Right ventricle myocardium superior (tissue), 1 donor: ENCODE results near the gene PCNT. TPM values are rescaled to one million over a fixed set of nuclear protein-coding genes. Genes with fewer than 3 reads are reported as not detected.
A peak's percentile ranks its signal among the peaks of the same experiment; 100 is the strongest.

Source experiments
- ATAC-seq: fragments of 200-7000 bp; cut with Tn5 transposase; one replicate; pipeline ENCODE4 v1.9.1; 2020; ENCODE audit warnings: mild to moderate bottlenecking; ENCODE audit not compliant: poor library complexity
- DNase-seq: peaks from one replicate; pipeline ENCODE4 v3.0.0-alpha.2; 2020
- intact Hi-C: fragments of 100-400 bp; cut with DNase I; formaldehyde crosslinking; loops from one replicate; pipeline ENCODE4 v1.11.2; 2022
- total RNA-seq: library from RNA; stranded (reverse); fragmentation: NEBNext Ultra II Directional; extraction: Animal tissue kit (Norgen Biotek cat#: 25700); gene quantifications from one replicate; pipeline ENCODE4 v1.2.1, GENCODE V29; 2021
- donor health status: DM: no; HTN: yes; CAD: no; lungs with severe emphysema.

PCNT gene
- total RNA-seq, 1 donor from 2014 or later = 28.9 TPM

DNA sequence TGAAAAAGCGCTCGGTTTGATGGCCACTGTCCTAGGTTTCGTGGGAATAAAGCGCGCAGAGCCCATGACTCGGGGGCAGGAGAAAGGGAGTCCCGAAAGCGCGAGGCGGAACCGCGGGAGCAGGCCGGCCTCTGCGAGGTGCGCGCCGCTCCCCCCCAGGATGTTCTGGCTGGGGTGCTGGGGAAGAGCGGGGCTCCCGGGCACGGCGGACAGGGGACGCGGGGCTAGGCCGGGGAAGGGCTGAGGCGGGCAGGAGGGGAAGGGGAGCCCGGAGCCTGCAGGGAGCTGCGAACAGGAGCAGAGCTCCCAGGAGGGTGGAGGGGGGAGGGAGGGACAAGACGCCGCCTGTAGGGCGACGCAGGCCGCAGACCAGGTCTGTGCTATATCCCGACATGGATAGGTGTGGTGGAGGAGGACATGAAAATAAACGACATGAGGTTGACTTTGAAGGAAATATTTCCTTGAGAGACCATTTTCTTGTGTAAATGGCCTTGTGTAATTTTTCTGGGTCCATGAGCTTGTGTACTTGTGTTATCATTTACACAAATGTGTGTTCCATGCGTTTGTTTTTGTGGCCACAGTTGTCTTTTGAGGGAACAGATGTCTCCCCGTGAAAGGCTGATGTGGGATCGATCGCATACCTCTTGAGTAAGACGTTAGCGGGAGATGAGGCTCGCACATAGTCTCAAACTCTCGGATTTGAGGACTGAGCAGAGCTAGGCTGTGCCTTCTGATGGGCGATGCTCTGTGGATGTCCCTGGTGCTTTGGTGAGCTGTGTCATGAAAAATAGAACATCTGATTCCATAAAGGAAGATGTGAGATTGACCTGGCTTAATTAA lies 1.3 kb downstream of the PCNT start:
- intact Hi-C loops = loop anchor here (2.0 kb wide), 1 partner anchor 40 kb away; the partner anchor contains the start of gene MCM3AP
- DNase-seq (peak; percentile 60), ATAC-seq (peak; percentile 45)

GRCh38 chr21:46326110-46326703 lies 2.3 kb downstream of the PCNT start:
- intact Hi-C loops = no loop called here
- DNase-seq (no peak), ATAC-seq (no peak)

DNA sequence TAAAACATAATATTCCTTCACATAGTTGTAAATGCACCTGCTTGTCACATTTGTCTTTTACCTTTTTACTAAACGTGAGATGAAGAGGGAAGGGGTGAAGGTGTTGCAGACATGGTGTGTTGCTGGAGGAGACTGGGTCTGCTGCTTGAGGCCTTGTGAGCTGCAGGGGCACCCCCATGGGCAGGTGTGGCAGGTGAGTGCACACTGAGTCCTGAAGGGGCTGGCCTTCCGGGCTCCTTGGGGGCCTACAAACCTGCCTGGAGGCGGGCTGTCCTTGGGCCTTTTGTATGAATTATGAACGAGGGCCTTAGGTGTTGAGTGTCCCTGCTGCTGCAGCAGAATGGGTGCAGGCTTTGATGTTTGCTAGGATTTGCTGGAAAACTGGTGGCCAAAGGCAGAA lies 3.8 kb downstream of the PCNT start:
- intact Hi-C loops = no loop called here
- ATAC-seq (no peak), DNase-seq (no peak)

DNA sequence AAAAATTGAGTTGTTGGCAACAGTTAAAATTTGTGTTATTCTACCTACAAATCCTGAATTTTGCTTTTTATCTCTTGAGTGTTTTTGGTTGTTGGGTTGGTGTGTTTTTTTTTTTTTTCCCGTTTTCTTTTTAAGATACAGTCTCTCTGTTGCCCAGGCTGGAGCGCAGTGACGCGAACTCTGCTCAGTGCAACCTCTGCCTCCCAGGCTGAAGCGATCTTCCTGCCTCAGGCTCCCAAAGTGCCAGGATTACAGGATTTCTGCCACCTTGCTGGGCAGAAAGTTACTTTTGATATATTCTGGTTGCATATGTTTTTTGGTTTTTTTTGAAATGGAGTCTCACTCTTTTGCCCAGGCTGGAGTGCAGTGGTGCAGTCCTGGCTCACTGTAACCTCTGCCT lies 4.2 kb downstream of the PCNT start:
- intact Hi-C loops = no loop called here
- no peak for DNase-seq

DNA sequence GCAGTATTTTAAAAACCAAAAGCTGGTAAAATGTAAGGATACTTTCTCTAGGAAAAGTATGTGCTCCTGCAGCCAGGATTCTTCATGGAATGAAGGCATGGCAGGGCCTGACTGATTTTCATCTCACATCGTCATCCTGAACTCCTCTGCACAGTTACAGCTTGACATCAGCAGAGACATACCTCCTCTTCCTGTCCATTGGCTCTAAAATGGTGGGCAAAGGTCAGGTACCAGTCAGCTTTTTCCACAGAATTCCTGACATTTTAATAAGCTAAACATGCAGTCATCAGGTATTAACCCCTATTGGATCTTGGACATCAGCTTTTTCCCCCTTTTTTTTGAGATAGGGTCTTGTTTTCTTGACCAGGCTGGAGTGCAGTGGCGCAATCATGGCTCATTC lies 5.8 kb downstream of the PCNT start:
- no peak for ATAC-seq
- intact Hi-C loops = no loop called here
- DNase-seq = no peak

More for the DNA sequence above, 4.2 kb downstream of the PCNT start:
- no peak for ATAC-seq

DNA sequence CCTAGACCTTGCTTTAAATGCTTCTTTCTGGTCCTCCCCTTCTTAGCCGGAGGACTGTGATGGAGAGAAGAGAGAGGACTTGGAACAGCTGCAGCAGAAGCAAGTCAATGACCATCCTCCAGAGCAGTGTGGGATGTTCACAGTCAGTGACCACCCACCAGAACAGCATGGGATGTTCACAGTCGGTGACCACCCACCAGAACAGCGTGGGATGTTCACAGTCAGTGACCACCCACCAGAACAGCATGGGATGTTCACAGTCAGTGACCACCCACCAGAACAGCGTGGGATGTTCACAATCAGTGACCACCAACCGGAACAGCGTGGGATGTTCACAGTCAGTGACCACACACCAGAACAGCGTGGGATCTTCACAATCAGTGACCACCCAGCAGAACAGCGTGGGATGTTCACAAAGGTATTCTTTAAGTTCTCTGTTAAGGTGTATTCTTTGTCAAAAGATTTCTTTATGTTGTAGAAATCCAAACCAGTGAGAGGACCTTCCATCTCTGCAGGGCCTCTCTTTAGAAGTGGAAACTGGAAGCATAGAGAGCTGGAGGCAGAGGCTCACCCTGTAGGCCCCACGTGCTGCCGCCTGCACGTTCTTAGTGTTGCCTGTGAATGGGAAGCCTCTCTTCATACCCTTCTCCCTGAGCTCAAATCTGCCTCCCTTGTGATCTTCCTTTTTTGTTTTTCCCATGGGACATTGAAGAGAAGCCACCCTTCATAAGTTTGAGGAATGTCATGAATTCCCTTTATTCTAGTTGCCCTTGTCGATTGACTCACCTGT lies 10.6 kb downstream of the PCNT start:
- DNase-seq (no peak), ATAC-seq (no peak)
- intact Hi-C loops = no loop called here

DNA sequence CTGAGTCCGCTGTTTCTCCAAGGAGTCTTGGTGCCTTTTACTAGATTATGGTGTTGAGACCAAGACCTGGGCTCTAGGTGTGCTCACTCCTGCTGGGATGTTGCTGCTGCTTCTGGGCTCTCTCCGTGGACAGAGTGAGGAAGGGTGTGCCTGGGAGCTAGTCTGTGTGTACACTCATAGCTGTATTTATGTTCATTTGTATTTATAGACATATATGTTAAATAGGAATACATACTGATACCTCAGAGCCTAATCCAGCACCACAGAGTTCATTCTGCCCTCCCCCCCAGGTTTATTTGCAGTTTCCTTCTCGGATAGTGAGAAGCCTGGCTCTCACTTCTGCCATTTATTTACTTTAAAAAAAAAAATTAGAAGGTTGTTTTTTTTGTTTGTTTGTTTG lies 12.6 kb downstream of the PCNT start:
- DNase-seq (no peak), ATAC-seq (no peak)
- intact Hi-C loops = no loop called here

GRCh38 chr21:46340998-46341397 lies 17.0 kb downstream of the PCNT start:
- intact Hi-C loops = no loop called here
- ATAC-seq (no peak), DNase-seq (no peak)

- no peak for DNase-seq
- intact Hi-C loops = no loop called here
- ATAC-seq = no peak
Observed at GRCh38 chr21:46344219-46344915, 20.4 kb downstream of the PCNT start.

DNA sequence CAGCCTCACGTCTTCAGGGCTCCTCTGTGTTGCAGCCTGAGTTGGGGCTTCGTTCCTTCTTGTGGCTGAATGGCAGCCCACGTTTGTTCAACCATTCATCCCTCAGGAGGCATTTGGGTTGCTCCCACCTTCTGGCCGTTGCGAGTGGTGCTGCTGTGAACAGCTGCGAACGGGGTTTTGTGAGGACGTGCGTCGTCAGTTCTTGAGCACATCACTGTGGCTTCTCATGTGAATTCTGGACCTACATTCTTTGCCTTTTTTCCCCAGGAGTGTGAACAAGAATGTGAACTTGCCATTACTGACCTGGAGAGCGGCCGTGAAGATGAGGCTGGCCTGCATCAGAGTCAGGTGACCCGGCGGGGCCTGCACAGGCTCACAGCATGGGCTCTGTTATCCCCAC lies 21.9 kb downstream of the PCNT start:
- intact Hi-C loops = no loop called here
- no peak for ATAC-seq
- no peak for DNase-seq

DNA sequence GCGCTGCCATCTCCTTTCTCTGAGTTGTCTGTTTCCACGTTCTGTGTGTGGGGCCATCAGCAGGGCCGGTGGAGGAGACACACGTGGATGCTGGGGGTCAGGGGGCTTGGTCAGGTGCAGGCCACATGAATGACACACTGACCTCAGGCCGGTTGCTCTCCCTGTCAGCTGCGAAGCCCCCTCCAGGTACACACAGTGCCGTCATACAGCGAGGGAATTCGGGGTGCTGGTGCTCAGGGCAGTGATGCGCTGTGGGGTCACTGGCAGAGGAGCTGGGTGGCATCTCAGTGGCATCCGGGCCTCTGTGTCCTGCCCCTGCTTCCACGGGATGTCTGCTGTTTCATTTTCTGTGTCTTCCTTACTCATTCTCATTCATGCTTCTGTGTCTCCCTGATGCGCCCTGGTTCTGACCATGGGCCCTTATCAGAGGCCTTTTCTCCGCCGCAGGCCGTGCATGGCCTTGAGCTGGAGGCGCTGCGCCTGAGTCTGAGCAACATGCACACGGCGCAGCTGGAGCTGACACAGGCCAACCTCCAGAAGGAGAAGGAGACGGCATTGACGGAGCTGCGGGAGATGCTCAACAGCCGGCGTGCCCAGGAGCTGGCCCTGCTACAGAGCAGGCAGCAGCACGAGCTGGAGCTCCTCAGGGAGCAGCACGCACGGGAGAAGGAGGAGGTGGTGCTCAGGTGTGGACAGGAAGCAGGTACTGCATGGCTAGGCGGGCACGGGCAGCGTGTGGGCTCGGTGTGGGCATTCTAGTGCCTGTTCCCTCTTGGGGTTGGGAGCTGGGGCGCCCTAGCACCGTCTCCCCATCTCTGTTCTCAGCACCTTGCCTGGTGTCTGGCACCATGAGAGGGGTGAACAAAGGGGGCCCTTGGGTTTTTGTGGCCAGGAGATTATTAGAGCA lies 22.6 kb downstream of the PCNT start:
- ATAC-seq = no peak

DNA sequence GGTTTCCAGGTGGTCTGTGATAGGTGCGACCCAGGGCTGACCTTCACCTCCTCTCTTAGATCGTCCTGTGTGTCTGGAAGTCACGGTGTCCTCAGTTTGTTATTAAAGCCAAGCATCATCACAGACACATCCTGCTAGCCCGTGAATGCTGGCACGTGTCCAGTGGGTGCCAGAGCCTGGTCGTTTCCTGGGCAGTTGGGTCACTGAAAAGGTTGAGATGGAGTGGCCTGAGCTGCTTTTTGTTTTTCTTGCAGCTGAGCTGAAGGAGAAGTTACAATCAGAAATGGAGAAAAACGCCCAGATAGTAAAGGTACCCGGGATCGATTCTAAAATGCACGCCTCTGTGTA lies 23.2 kb downstream of the PCNT start:
- intact Hi-C loops = no loop called here
- DNase-seq = no peak
- no peak for ATAC-seq

More for the DNA sequence above, 22.6 kb downstream of the PCNT start:
- intact Hi-C loops = no loop called here
- DNase-seq = no peak

DNA sequence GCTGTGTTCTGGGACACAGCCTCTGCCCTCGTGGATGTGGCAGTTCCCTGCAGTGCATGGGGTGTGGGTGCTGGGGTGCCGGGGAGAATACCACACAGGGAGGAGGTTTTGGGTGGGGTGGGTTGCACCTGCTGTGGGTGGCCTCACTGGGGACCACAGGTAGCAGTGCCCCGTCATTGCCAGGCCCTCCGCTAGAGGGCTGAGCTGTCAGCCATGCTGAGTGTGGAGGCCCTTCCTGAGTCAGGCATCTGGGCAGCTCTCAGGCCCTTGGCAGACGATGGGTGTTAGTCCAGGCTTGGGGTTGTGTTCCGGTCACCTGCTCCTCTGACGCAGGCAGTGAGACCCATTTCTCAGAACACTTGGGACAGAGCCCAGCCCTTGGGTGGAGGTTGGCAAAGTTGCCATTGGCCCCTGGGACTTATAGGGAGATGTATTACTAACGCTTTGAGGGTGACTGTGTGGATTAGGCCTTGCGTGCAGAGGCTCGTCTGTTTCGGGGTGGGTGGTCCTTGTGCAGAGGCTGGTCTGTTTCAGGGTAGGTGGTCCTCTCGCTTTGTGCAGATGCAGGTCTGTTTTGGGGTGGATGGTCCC lies 23.9 kb downstream of the PCNT start:
- ATAC-seq = peak; percentile 95
- intact Hi-C loops = no loop called here

GRCh38 chr21:46349134-46349760 lies 25.3 kb downstream of the PCNT start:
- ATAC-seq (no peak), DNase-seq (no peak)
- intact Hi-C loops = no loop called here

More for the DNA sequence above, 23.9 kb downstream of the PCNT start:
- DNase-seq = peak; percentile 80

- DNase-seq = no peak
- intact Hi-C loops = no loop called here
- ATAC-seq = no peak
Observed at GRCh38 chr21:46350571-46350970, 26.6 kb downstream of the PCNT start.

DNA sequence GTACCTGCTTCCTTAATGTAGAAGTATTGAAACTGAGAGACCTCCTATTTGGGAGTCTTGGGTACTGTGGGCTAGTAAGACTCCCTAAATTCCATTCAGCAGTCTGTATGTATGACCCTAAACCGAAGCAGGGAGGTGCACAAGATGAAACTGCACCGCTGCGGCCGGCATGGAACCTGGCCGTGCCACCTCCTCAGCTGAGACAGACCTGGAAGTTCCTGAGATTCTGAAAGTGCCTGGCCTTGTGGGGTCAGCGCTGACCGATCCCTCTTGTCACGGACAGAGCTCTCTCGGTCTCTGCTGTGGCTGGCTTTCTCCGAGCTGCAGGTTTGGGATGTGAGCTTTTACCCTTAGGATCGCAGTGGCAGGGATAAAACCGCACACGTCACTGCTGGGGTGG lies 27.0 kb downstream of the PCNT start:
- DNase-seq (no peak), ATAC-seq (no peak)
- intact Hi-C loops = no loop called here

GRCh38 chr21:46351476-46352163 lies 27.7 kb downstream of the PCNT start:
- DNase-seq (no peak), ATAC-seq (no peak)
- intact Hi-C loops = no loop called here
